Activated T-cell treated with anti-CD3 and anti-CD28 coated beads, Interleukin-2, amount 50 U/mL, for 1 hour (primary cell): ENCODE results near the gene TIMM10B.

Experiments
- DNase-seq: peaks from one replicate; pipeline ENCODE4 v3.0.0-alpha.2; 2020

The TIMM10B gene

GRCh38 chr11:6481012-6481923 lies at the start of gene TIMM10B, which contains the start of gene ARFIP2:
Gene TIMM10B, plus strand, starts transcription at chr11:6481501. Its CDS starts 16 bp downstream, at chr11:6481517.
Gene ARFIP2, minus strand, starts transcription at chr11:6481331. Its CDS starts 910 bp downstream, at chr11:6480421.
- peak; percentile 93 for DNase-seq

- DNase-seq: no peak
Observed at GRCh38 chr11:6431861-6432260, 49.4 kb upstream of the TIMM10B start.

GRCh38 chr11:6433998-6434660 lies 47.2 kb upstream of the TIMM10B start:
- DNase-seq: no peak

- DNase-seq: no peak
Observed at GRCh38 chr11:6437423-6437822, 43.9 kb upstream of the TIMM10B start.

- no peak for DNase-seq
Observed at GRCh38 chr11:6437993-6438392, 43.3 kb upstream of the TIMM10B start.

GRCh38 chr11:6438979-6439571 lies 42.2 kb upstream of the TIMM10B start:
- DNase-seq: peak; percentile 32

GRCh38 chr11:6440906-6441358 lies 40.4 kb upstream of the TIMM10B start, which contains the start of gene HPX:
Gene HPX, minus strand, starts transcription at chr11:6440987. Its CDS starts 24 bp downstream, at chr11:6440963.
- DNase-seq: no peak

- DNase-seq: no peak
Observed at GRCh38 chr11:6442441-6442840, 38.9 kb upstream of the TIMM10B start.

- peak; percentile 66 for DNase-seq
Observed at GRCh38 chr11:6443269-6444003, 37.9 kb upstream of the TIMM10B start.

- no peak for DNase-seq
Observed at GRCh38 chr11:6448574-6448973, 32.7 kb upstream of the TIMM10B start.

GRCh38 chr11:6452219-6452618 lies 29.1 kb upstream of the TIMM10B start:
- DNase-seq: no peak

- DNase-seq: no peak
Observed at GRCh38 chr11:6453152-6453551, 28.1 kb upstream of the TIMM10B start.

- DNase-seq: no peak
Observed at GRCh38 chr11:6455070-6455469, 26.2 kb upstream of the TIMM10B start.

GRCh38 chr11:6456361-6457073 lies 24.8 kb upstream of the TIMM10B start:
- DNase-seq: no peak

GRCh38 chr11:6457581-6458320 lies 23.6 kb upstream of the TIMM10B start:
- no peak for DNase-seq

GRCh38 chr11:6458352-6459098 lies 22.8 kb upstream of the TIMM10B start:
- no peak for DNase-seq

GRCh38 chr11:6459099-6459450 lies 22.2 kb upstream of the TIMM10B start:
- DNase-seq: no peak

GRCh38 chr11:6468712-6469495 lies 12.4 kb upstream of the TIMM10B start:
- DNase-seq: no peak

- DNase-seq: no peak
Observed at GRCh38 chr11:6469599-6469998, 11.7 kb upstream of the TIMM10B start.

GRCh38 chr11:6472934-6473333 lies 8.4 kb upstream of the TIMM10B start:
- DNase-seq: no peak
